GM12878 (cell line): Measurements from ENCODE around the gene TMEM198. TPM values are rescaled to one million over a fixed set of nuclear protein-coding genes. Genes with fewer than 3 reads are reported as not detected.

Experiments
- ATAC-seq: fragments of 200-7000 bp; cut with Tn5 transposase; 3 replicates; pipeline ENCODE4 v1.9.1; 2020; ENCODE audit warnings: mild to moderate bottlenecking, moderate library complexity
- BruUV-seq: library from RNA; stranded (reverse); fragments of 400-500 nt; replicated peaks from 2 replicates; lab custom pipeline; 2021; lab: Mats Ljungman, UMichigan
- CTCF ChIA-PET: fragments of 300-600 bp; sonication (Branson Sonifier 250); formaldehyde crosslinking; extraction: SDS; loops from one replicate; lab custom pipeline; 2021; ENCODE audit warnings: inconsistent platforms; lab: Yijun Ruan, JAX
- POLR2A ChIA-PET: fragments of 350-600 bp; formaldehyde crosslinking; extraction: SDS; loops from one replicate; lab custom pipeline; 2021; ENCODE audit warnings: inconsistent platforms; lab: Charles Lee
- RAD21 ChIA-PET: fragments of 300-600 bp; sonication (Branson Sonifier 250); formaldehyde crosslinking; loops from one replicate; lab custom pipeline; 2023; ENCODE audit warnings: antibody characterized with exemption; ENCODE audit not compliant: unreplicated experiment; lab: Charles Lee
- SMC1A ChIA-PET: fragments of 300-600 bp; sonication (Branson Sonifier 250); formaldehyde crosslinking; loops from one replicate; lab custom pipeline; 2023; ENCODE audit not compliant: unreplicated experiment, uncharacterized antibody; lab: Charles Lee
- DNase-seq: peaks from one replicate; pipeline ENCODE4 v3.0.0-alpha.2; 2011; ENCODE audit warnings: low read depth, low spot score
- FAIRE-seq: peaks from 3 replicates; lab custom pipeline; 2011; peaks lifted over from hg19 to GRCh38; lab: Jason Lieb, UNC
- H2AFZ ChIP-seq: 2 replicates; pipeline ENCODE4 v1.6.0; 2011; ENCODE audit warnings: low read depth, low read length, control low read depth; ENCODE audit not compliant: control insufficient read depth
- H3K27ac ChIP-seq: 2 replicates; pipeline ENCODE4 v1.5.1; 2011; ENCODE audit warnings: control low read depth; ENCODE audit not compliant: control insufficient read depth, insufficient read depth
- H3K27me3 ChIP-seq, 2 experiments: replicated peaks in 1 of 2; 2 replicates each; pipeline versions ENCODE4 v1.6.0 to v1.6.1; 2011; ENCODE audit warnings: low read length in 1 of 2; ENCODE audit not compliant: control insufficient read depth in 2 of 2, insufficient read depth in 2 of 2
- H3K36me3 ChIP-seq, 2 experiments: 2 replicates each; pipeline ENCODE4 v1.5.1; 2011; ENCODE audit warnings: low read length in 1 of 2; ENCODE audit not compliant: control insufficient read depth in 2 of 2, insufficient read depth in 2 of 2
- H3K4me1 ChIP-seq: 2 replicates; pipeline ENCODE4 v1.6.1; 2011; ENCODE audit warnings: mild to moderate bottlenecking, low read length, moderate library complexity, mixed read lengths; ENCODE audit not compliant: control insufficient read depth, insufficient read depth
- H3K4me2 ChIP-seq: 2 replicates; pipeline ENCODE4 v1.6.0; 2011; ENCODE audit warnings: control low read depth; ENCODE audit not compliant: control insufficient read depth, insufficient read depth
- H3K4me3 ChIP-seq: fragments of 200-600 bp; sonication (generic); 2 replicates; pipeline ENCODE4 v1.5.1; 2016
- H3K79me2 ChIP-seq: 2 replicates; pipeline ENCODE4 v1.6.0; 2011; ENCODE audit warnings: low read length; ENCODE audit not compliant: control insufficient read depth, insufficient read depth
- H3K9ac ChIP-seq: 2 replicates; pipeline ENCODE4 v1.8.0; 2011; ENCODE audit warnings: low read length, control low read depth, mixed read lengths; ENCODE audit not compliant: control insufficient read depth, insufficient read depth
- H3K9me3 ChIP-seq: replicated peaks from 3 replicates; pipeline ENCODE4 v1.5.1; 2011; ENCODE audit warnings: mild to moderate bottlenecking, low read length; ENCODE audit not compliant: control insufficient read depth, insufficient read depth
- H4K20me1 ChIP-seq: 2 replicates; pipeline ENCODE4 v1.6.0; 2011; ENCODE audit not compliant: control insufficient read depth, insufficient read depth
- BRCA1 ChIP-seq: IDR thresholded peaks from 2 replicates; pipeline ENCODE4 v1.6.1; 2011; ENCODE audit warnings: low read depth, low read length, improper control_type of control experiment
- CHD4 ChIP-seq: fragments of 200-600 bp; sonication (generic); IDR thresholded peaks from 2 replicates; pipeline ENCODE4 v1.6.1; 2016; ENCODE audit warnings: mild to moderate bottlenecking
- JUNB ChIP-seq: IDR thresholded peaks from 2 replicates; pipeline ENCODE4 v1.6.1; 2016; ENCODE audit warnings: antibody characterized with exemption, mild to moderate bottlenecking
- NBN ChIP-seq: fragments of 450-650 bp; IDR thresholded peaks from 2 replicates; pipeline ENCODE4 v1.6.1; 2016
- TBL1XR1 ChIP-seq: IDR thresholded peaks from 2 replicates; pipeline ENCODE4 v1.6.1; 2012; ENCODE audit warnings: low read depth, low read length, improper control_type of control experiment
- WGBS: methylation state at CpG from one replicate; pipeline ENCODE4 v1.1.6; 2016; ENCODE audit warnings: low lambda C conversion rate; ENCODE audit not compliant: insufficient replicate concordance, insufficient coverage; ENCODE audit errors: missing lambda C conversion rate; 5-methylcytosine and 5-hydroxymethylcytosine counted together
- in situ Hi-C: fragments of 300-500 bp; cut with MboI; formaldehyde crosslinking; loops from 9 replicates; pipeline ENCODE4 v1.14.3; 2018; ENCODE audit warnings: mixed read lengths
- intact Hi-C: fragments of 100-400 bp; cut with micrococcal nuclease; formaldehyde crosslinking; loops from one replicate; pipeline ENCODE4 v1.14.2; 2022; ENCODE audit not compliant: unreplicated experiment
- polyA plus RNA-seq, 11 experiments: library from polyadenylated mRNA; depleted of rRNA in 4 of 11; unstranded in 6 of 11; stranded (reverse) in 5 of 11; fragments of >200 nt; fragmentation: Nextera tagmentation in 4 of 11; fragmentation: Illumina TruSeq in 1 of 11; extraction: Ambion mirVana in 4 of 11; extraction: Trizol in 1 of 11; gene quantifications; 1 replicate in 1 of 11; 2 replicates in 10 of 11; pipeline versions ENCODE4 v1.2.1 to v1.2.3, GENCODE V29; 2011 to 2016; ENCODE audit warnings: inconsistent platforms in 2 of 11, missing spikeins in 2 of 11, low read depth in 1 of 11
- total RNA-seq, 4 experiments: library from RNA; depleted of rRNA in 3 of 4; stranded (reverse); fragments of >200 nt in 3 of 4; fragmentation: Illumina TruSeq in 1 of 4; extraction: Trizol in 1 of 4; gene quantifications; 2 replicates each; pipeline versions ENCODE4 v1.2.1 to v1.2.3, GENCODE V29; 2013 to 2021
- TF ChIP-seq, protein P1 (sequence below): fragments of 450-650 bp; IDR thresholded peaks from 2 replicates; pipeline ENCODE4 v1.6.1; 2016; ENCODE audit warnings: mild to moderate bottlenecking

TMEM198 gene
- total and polyA plus RNA-seq, 10 of the 15 experiments (the other 5 are each of a cell fraction or from before 2014, with no cell fraction given) = 0.16 to 1.2 (median 0.65) TPM; not detected in 2

GRCh38 chr2:219578811-219579613, 35.2 kb downstream of the TMEM198 start:
- Histone ChIP-seq H3K9ac (no peak overlapping the region), H3K9me3 (no peaks in the 10 kb centered on the region), H3K27me3 (peaks cover 1 to 3% of the 10 kb centered on the region in 2 experiments; a peak in 2 of 4 replicates), H3K79me2 (no peaks in the 10 kb centered on the region), H3K4me3 (no peak overlapping the region), H4K20me1 (no peaks in the 10 kb centered on the region), H2AFZ (no peak overlapping the region), H3K36me3 (no peaks in the 10 kb centered on the region), H3K4me2 (no peak overlapping the region), H3K4me1 (no peaks in the 10 kb centered on the region), H3K27ac (no peak overlapping the region)
- 49% methylated on average over 8 of the region's 8 CpGs for WGBS
- POLR2A ChIA-PET = interaction anchor here (0.6 kb wide), 1 partner anchor 55 kb away, joined by 4 read pairs; no protein-coding TSS in a partner anchor
- CTCF ChIA-PET = no interaction called here
- in situ Hi-C loops = no loop called here
- no peak for FAIRE-seq
- no TSS peak for BruUV-seq
- DNase-seq = no peak
- SMC1A ChIA-PET = no interaction called here
- RAD21 ChIA-PET = no interaction called here
- TF ChIP-seq, protein P1, sequence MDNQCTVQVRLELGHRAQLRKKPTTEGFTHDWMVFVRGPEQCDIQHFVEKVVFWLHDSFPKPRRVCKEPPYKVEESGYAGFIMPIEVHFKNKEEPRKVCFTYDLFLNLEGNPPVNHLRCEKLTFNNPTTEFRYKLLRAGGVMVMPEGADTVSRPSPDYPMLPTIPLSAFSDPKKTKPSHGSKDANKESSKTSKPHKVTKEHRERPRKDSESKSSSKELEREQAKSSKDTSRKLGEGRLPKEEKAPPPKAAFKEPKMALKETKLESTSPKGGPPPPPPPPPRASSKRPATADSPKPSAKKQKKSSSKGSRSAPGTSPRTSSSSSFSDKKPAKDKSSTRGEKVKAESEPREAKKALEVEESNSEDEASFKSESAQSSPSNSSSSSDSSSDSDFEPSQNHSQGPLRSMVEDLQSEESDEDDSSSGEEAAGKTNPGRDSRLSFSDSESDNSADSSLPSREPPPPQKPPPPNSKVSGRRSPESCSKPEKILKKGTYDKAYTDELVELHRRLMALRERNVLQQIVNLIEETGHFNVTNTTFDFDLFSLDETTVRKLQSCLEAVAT = no peak
- no peak for TF ChIP-seq JUNB
- TF ChIP-seq NBN = no peak
- no peak for TF ChIP-seq BRCA1
- ATAC-seq = no peak
- intact Hi-C loops = no loop called here

DNA sequence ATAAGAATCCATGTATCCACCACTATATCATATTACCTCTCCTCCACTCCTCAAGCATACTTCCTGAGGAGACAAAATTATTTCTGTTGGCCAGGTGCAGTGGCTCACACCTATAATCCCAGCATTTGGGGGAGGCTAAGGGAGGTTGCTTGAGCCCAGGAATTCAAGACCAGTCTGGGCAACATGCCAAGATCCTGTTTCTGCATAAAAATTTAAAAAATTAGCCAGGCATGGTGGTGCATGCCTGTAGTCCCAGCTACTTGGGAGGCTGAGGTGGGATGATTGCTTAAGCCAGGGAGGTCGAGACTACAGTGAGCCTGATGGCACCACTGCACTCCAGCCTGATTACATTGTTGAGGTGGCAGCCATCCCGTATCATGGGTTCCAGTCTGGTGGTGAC, 37.5 kb downstream of the TMEM198 start:
- 30% methylated on average over 2 of the region's 2 CpGs for WGBS
- in situ Hi-C loops (no loop called here), intact Hi-C loops (no loop called here)
- DNase-seq (no peak), ATAC-seq (no peak), FAIRE-seq (no peak)
- no peak overlapping the region for H3K9ac ChIP-seq
- no peaks in the 10 kb centered on the region for H3K4me1 ChIP-seq
- H2AFZ ChIP-seq = no peak overlapping the region
- POLR2A ChIA-PET = no interaction called here
- H3K4me2 ChIP-seq = no peak overlapping the region
- peaks cover 1 to 3% of the 10 kb centered on the region in 2 experiments; a peak in 2 of 4 replicates for H3K27me3 ChIP-seq
- no peaks in the 10 kb centered on the region for H3K9me3 ChIP-seq
- TF ChIP-seq CHD4 (no peak), TBL1XR1 (no peak)
- no TSS peak for BruUV-seq
- CTCF ChIA-PET = interaction anchor here (0.6 to 1.2 kb wide), 3 partner anchors 21 to 213 kb away, joined by 3 to 4 read pairs (median 3); no protein-coding TSS in a partner anchor
- RAD21 ChIA-PET = no interaction called here
- H3K27ac ChIP-seq = no peak overlapping the region
- H4K20me1 ChIP-seq = no peaks in the 10 kb centered on the region
- H3K79me2 ChIP-seq = no peaks in the 10 kb centered on the region
- SMC1A ChIA-PET = no interaction called here
- no peak overlapping the region for H3K4me3 ChIP-seq
- H3K36me3 ChIP-seq = no peaks in the 10 kb centered on the region
